ENCODE measurements around the gene AGPS.
"Not testable (repeated sequence)": the region's sequence is repeated elsewhere in the genome, so short reads cannot be mapped to it uniquely, and the experiment has no call there.

The AGPS gene

DNA sequence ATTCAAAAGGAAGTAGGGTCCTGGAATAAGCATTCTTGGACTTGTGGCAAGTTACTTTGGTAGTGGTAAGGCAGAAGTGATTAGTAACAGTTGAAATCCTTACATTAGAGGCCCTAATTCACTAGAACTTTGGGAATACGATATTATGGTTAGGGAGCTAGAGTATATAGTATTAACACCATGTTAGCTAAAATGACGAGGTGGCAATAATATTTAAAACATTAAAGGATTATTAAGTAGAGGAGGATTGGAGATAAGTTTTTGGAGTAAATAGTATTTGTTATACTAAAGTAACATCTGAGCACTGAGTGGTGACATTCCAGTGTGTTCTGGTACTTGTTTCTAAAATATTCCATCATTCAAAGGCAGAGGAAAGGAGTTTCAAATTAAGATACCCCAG, 91.0 kb downstream of the AGPS start:
- TF ChIP-seq, protein P1, sequence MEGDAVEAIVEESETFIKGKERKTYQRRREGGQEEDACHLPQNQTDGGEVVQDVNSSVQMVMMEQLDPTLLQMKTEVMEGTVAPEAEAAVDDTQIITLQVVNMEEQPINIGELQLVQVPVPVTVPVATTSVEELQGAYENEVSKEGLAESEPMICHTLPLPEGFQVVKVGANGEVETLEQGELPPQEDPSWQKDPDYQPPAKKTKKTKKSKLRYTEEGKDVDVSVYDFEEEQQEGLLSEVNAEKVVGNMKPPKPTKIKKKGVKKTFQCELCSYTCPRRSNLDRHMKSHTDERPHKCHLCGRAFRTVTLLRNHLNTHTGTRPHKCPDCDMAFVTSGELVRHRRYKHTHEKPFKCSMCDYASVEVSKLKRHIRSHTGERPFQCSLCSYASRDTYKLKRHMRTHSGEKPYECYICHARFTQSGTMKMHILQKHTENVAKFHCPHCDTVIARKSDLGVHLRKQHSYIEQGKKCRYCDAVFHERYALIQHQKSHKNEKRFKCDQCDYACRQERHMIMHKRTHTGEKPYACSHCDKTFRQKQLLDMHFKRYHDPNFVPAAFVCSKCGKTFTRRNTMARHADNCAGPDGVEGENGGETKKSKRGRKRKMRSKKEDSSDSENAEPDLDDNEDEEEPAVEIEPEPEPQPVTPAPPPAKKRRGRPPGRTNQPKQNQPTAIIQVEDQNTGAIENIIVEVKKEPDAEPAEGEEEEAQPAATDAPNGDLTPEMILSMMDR (IDR thresholded peaks at IDR 0.05; ENCODE audit: low read depth, low read length) = no peak
- DNase-seq = no peak
- H3K36me3 ChIP-seq = peaks cover 3% of the 10 kb centered on the region; the same call in 1 of the 2 replicates
- no peak overlapping the region for H3K27ac ChIP-seq
- no peak overlapping the region for H3K4me3 ChIP-seq (ENCODE audit: low read depth, low read length)
- H3K27me3 ChIP-seq (ENCODE audit: insufficient read depth, low read depth, severe bottlenecking) = no peaks in the 10 kb centered on the region
- no peaks in the 10 kb centered on the region for H3K9me3 ChIP-seq (ENCODE audit: severe bottlenecking)

DNA sequence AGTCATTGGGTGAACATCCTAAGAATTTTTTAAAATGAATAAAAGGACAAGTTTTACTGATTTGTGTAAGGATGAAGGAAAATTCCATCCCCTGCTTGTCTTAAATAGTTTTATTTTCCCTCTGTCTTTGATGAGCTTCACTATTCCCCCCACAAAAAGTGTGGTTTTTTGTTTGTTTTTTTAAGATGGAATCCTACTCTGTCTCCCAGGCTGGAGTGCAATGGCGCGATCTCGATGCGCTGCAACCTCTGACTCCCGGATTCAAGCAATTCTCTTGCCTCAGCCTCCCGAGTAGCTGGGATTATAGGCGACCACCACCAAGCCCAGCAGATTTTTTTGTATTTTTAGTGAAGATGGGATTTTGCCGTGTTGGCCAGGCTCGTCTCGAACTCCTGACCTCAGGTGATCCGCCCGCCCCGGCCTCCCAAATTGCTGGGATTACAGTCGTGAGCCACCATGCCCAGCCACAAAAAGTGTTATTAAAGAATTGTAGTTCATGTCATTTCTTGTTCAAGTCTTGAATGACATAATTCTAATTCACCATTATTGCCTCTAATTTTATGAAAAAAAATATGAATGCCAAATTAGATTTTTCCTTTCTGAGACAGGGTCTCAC, 91.7 kb downstream of the AGPS start:
- Histone ChIP-seq H3K9me3 (ENCODE audit: severe bottlenecking) (no peaks in the 10 kb centered on the region), H3K27me3 (ENCODE audit: insufficient read depth, low read depth, severe bottlenecking) (no peaks in the 10 kb centered on the region), H3K4me3 (ENCODE audit: low read depth, low read length) (no peak overlapping the region), H3K27ac (no peak overlapping the region), H3K36me3 (peaks cover 3% of the 10 kb centered on the region; the same call in 1 of the 2 replicates)
- no peak for DNase-seq
- TF ChIP-seq, protein P1 (IDR thresholded peaks at IDR 0.05; ENCODE audit: low read depth, low read length) = no peak

DNA sequence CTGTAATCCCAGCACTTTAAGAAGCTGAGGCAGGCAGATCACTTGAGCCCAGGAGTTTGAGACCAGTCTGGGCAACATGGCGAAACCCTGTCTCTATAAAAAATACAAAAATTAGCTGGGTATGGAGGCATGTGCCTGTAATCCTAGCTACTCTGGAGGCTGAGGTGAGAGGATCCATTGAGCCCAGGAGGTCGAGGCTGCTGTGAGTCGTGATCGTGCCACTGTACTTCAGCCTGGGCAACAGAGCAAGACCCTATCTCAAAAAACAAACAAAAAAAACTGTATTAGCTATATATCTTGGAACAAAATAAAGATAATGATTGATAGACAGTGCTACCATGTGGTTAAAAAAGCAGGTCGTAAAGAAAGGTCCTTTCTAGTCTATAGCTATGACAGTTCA, 93.1 kb downstream of the AGPS start:
- H3K9me3 ChIP-seq (ENCODE audit: severe bottlenecking); H3K4me3 ChIP-seq (ENCODE audit: low read depth, low read length); DNase-seq; H3K27me3 ChIP-seq (ENCODE audit: insufficient read depth, low read depth, severe bottlenecking); H3K36me3 ChIP-seq; H3K27ac ChIP-seq: not testable (repeated sequence)

DNA sequence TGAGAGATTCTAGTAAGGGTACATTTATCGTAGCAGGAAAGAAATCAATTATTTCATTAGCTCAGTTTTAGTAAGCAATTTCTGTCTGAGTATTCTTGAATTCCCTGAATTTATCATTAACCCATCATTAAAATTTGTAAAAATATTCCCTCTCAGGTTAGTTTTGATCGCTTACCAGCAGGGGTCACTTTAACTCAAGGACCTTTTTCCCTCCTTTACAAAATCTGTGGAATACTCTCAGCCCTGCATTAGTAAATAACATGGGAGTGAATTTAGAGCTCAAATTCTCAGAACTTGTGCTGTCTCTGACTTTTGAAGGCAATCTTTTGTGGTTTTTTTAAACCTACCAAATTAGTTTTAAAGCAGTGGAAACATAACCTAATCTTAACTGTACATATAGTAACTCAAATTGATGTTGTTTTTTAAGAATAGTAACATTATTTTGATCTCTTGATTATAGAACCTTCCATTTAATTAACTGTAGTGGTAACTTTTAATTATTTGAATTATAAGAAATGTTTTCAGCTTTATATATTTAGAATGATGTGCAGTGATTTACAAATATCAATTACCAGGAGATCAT, 97.2 kb downstream of the AGPS start:
- Histone ChIP-seq H3K27ac (no peak overlapping the region), H3K27me3 (ENCODE audit: insufficient read depth, low read depth, severe bottlenecking) (no peaks in the 10 kb centered on the region), H3K9me3 (ENCODE audit: severe bottlenecking) (no peaks in the 10 kb centered on the region), H3K36me3 (peaks cover 4% of the 10 kb centered on the region; the same call in 1 of the 2 replicates), H3K4me3 (ENCODE audit: low read depth, low read length) (no peak overlapping the region)
- DNase-seq = no peak
- TF ChIP-seq, protein P1 (IDR thresholded peaks at IDR 0.05; ENCODE audit: low read depth, low read length) = peak; percentile 17; the same call in 1 of the 2 replicates

DNA sequence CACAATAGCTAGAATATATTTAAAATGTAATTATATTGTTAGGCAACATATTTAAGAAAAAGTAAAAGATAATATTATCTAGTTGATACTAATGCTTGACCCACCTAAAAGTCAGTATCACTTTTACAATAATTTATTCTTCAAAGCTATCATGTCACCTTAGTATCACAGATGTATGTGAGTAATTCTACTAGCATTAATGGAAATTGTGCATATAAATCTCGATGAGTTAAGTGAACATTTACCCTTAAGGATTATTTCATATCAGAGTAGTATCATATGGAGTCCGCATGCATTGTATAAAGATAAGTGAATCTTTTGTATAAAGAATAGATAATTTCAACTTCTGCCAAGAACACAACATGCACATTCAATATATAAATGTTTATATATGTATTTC, 103.4 kb downstream of the AGPS start:
- no peak overlapping the region for H3K4me3 ChIP-seq (ENCODE audit: low read depth, low read length)
- H3K36me3 ChIP-seq = peaks cover 9% of the 10 kb centered on the region
- no peak for DNase-seq
- H3K27me3 ChIP-seq (ENCODE audit: insufficient read depth, low read depth, severe bottlenecking) = no peaks in the 10 kb centered on the region
- no peaks in the 10 kb centered on the region for H3K9me3 ChIP-seq (ENCODE audit: severe bottlenecking)
- TF ChIP-seq, protein P1 (IDR thresholded peaks at IDR 0.05; ENCODE audit: low read depth, low read length) = no peak
- H3K27ac ChIP-seq = no peak overlapping the region

DNA sequence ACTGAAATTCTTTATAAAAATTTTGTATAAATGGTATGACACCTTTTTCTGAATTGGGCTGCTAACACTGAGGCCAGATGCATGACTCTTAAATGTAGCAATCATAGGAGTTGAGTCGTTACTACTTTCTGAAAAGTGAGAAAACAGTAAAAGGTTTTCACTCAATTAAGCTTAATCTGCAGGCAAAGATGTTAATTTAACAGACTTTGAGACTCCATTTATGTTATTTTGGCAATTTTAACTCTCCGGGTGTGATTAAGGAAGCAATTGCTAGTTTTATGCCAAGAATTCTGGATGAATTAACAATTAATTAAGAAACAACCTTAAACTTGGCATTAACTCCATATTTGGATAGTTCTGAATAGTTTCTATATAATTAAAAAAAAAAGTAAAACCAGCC, 104.3 kb downstream of the AGPS start:
- Histone ChIP-seq H3K36me3 (peaks cover 12% of the 10 kb centered on the region), H3K9me3 (ENCODE audit: severe bottlenecking) (no peaks in the 10 kb centered on the region)
- DNase-seq = no peak

More for the DNA sequence above, 104.3 kb downstream of the AGPS start:
- Histone ChIP-seq H3K4me3 (ENCODE audit: low read depth, low read length) (no peak overlapping the region), H3K27ac (no peak overlapping the region), H3K27me3 (ENCODE audit: insufficient read depth, low read depth, severe bottlenecking) (no peaks in the 10 kb centered on the region)
- TF ChIP-seq, protein P1 (IDR thresholded peaks at IDR 0.05; ENCODE audit: low read depth, low read length) = no peak
